T1000 (cell line): ENCODE data around the gene RIPK4.

ENCODE experiments used
- DNase-seq: peaks from one replicate; lab custom pipeline; 2025; ENCODE audit warnings: mixed read lengths; lab: John Stamatoyannopoulos, UW

RIPK4 gene

DNA sequence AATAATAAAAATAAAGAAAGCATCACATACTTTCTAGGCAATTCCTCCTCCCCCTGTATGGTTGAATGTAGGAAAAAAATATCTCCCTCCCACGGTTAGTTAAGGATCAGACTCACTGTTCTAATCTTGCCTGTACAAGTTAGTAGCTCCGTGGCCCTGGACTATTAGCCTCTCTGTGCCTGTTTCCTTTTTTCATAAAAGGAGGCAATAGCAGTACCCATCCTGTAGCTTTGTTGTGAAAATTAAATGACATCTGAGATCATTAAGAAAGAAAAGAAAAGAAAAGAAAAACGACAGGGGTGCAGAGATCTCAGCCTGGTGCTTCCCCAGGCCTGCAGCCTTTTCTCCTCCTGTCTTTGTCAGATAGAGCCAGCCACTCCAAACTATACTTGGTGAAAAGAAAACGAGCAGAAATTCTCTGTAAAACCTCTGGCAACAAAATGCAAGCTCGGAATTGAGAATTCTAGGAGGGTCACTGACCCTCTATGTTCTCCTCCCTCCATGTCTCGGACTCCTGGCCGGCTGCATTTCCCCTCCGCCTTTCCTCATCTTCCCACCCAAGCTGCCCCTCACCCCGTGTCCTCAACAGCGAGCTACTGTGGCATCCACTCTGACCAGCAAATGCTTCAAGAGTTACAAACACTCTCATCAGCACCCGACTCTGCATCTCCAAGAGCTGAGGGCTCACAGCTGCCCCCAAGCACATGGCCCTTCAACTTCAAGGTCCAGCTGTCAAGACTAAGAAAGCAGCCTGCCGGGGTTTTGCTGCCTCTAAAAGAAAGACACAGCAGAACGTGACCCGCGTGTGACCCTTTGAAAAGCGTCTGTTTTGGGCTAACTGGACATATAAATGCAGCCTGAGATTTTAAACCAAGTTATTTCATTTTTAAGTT lies 13.6 kb downstream of the RIPK4 start:
- DNase-seq, result no peak

DNA sequence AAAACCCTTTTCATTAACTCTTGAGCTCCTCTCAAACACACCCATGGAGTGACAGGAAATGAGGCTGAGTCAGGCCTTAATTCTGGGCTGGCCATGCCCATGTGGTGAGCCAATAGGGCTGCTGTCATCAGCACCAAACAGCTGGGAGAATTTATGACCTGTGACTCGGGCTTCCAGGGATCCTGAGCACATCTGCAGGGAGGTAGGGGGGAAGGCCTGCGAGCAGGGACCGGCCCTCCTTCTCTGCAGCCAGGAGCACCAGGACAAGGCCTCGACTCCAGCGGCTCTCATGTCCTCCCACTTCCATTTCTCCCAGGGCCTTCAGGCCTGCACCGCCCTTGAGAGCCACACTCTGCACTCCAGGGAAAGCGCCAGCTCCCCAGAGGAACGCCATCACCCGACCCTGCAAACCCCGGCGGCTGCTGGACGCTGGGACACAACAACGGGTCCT lies 14.6 kb downstream of the RIPK4 start:
- peak; percentile 34 for DNase-seq

DNA sequence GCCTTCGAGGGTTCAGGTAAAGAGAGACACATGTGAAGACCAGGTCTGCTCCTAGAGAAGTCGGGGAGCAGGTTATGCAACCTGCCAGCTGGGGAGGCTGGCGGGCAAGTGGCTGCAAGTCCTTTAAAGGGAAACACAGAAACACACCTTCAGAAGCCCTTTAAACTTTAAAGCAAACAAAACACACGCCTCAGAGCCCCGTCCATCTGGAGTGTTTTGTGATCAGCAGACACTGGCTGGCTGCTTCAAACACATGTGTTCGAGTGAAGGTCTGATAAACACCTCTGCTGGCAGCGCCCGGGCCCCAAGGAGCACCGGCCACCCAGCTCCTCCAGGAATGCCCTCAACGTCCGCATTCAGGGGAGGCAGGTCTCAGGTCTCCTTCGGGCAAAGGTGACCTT lies 15.2 kb downstream of the RIPK4 start:
- no peak for DNase-seq

DNA sequence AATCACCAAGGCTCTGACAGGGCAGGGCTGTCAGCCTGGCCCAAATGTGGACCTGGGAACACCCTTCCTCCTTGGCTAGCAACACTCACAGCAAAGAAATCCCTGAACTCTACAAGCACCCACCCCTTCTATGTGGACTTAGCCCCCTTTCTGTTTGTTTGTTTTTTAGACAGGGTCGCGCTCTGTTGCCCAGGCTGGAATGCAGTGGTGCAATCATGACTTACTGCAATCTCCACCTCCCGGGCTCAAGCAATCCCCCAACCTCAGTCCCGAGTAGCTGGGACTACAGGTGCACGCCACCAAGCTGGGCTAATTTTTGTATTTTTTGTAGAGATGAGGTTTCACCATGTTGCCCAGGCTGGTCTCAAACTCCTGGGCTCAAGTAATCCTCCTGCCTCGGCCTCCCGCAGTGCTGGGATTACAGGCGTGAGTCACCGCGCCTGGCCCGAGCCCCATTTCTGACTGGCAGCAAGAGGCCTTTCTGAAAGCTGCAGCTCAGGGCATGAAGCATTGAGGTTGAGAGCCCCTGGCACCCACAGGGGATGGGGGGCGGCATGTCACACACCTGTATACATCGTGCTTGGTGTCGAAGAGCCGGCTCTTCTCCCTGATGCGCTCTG lies 16.2 kb downstream of the RIPK4 start:
- DNase-seq, result no peak

DNA sequence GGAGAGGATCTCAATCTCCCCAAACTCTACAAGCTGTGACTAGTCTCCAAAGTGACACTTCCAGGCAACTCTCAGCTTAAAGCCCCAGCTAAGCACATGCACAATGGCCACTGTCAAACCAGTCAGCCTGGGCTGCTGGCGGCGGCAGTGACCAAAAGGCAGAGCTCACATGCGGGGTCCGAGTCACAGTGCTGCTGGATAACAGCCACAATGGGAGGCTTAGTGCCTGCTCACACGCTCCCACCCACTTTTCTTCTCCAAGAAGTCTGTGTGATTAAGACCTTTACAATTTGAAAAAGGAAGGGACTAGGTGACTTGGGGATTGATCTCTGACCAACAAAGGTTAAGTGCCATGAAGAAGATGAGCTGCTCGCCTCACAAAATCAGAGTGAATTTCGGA lies 16.8 kb downstream of the RIPK4 start:
- no peak for DNase-seq

DNA sequence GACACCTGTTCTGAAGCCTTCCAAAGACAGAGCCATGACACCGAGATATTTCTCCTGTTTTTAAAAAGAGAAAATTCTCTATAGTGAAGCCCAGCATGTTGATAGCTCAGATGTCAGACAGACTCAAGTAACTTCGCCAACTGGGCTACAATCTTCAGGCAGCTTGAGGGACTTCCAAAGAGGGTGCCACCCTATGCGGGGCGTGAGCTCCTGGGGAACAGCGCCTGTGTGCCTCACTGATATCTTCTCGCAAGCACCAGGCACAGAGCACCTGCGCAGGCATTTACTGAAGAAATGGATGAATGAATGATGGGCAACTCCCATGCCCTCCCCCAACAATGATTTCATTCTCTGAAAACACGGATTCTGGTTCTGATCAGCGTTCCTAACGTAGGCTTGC lies 17.6 kb downstream of the RIPK4 start:
- DNase-seq, result no peak

DNA sequence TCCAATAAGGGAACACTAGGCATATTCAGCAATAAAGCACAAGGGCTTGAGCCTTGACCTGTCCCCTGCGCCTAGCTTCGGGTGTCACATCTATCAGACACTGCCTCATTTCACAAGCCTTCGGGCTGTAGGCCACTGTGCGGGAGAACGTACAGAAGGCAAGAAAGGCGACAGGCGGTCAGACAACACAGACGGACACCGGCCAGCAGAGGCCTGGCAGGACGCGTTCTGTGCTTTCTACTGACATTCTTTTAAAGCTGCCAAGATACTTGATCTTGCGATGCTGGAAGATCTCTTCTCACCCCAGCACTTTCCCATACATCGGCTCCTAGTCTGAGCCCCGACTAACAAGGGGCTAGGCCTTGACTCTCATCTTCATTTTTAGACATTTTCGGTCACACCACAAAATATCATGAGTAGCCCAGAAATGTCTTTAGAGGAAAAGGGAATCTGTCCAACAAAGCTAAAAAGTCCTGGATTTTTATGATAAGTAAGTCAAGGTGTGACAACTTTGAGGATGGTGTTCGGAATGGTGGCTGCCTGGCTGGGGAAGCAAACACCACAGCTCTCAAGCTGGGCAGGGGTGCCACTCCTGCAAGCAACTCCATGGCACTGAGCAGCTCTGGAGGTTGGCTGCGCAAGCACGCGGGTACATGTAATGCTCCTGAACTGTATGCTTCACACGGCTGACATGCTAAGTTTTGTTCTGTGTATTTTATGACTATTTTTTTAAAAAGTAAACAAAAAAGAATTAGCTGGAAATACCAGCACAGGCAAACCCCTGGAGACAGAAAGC lies 18.7 kb downstream of the RIPK4 start:
- no peak for DNase-seq

DNA sequence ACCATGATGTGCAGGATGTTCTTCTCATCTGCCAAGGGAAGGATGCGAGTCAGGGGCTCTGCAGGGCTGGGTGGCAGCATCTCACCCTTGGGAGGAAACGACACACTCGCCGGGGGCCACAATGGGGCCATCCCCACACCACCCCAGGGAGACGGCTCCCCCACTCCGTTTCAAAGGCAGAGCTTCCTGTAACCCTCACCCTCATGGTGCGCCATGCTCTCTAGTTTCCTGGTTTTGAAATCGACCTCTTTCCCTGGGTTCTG lies 20.2 kb downstream of the RIPK4 start:
- no peak for DNase-seq

DNA sequence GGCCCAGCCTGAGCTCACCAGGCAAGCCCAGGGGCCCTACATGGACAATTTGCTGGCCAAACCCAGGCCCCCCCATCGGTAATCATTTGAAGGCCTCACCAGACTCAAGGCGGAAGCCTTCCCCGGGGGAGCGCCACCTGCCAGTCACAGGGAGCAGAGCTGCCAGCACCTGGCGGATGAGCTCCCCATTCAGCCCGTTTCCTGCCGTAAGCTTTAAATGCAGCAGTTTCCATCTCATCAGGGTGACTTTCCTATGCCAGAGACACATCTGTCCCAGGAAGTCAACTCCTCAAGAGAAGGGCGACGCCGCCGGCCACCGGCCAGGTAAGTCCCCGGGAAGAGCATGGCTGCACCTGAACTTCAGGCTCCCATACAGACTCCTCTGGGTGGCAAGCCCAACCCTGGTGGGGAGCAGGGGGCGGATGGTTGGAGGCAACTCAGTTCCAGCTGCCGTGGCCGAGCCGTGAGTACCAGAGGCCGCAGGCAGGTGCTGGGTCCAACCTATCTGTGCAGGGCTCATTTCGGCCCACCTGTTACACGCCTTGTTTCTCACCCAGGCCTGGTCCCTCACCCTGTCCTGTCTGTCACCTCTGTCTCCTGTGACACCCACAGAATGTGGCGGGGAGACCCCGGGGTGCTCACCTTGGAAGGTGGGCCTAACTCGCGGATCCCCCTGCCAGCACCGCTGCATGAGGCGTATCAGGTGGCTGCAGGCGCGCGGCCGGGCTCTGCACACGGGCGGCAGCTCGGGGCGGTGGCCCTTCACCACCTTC lies 20.7 kb downstream of the RIPK4 start:
- DNase-seq, result no peak

DNA sequence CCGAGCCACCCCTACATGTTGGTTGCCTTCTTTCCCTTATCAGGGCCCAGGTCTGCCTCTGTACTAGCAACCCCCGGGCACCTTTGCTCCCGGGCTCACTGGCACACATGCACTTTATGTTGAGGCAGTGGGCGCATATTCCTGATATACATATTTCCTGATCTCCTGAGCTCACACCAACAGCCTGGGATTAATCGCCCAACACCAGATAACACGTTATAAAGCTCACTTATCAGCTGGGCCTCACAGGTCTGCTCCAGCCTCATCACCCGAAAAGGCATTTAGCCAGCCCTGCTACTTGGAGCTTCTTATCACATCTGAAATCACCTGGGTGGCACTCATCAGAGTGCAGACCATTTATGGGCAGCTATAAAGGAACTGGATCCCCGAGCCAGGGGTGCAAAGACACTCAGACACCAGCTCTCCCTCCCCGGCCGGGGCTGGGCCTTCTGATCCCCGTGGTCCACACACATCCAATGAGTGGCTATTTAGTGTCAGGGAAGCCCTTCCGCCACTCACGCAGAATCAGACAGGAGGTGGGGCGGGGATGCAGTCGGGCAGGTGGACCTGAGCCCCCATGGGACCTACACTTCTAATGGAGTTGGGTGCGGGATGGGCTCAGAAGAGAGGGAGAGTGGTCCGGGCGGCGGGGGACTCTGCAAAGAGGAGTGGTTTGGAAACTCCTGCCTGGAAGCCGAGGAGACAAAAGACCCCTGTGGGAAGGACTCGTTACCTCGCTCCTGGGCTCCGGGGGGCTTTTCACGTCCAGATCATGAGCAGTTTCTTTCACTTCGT lies 21.6 kb downstream of the RIPK4 start:
- DNase-seq, result no peak

DNA sequence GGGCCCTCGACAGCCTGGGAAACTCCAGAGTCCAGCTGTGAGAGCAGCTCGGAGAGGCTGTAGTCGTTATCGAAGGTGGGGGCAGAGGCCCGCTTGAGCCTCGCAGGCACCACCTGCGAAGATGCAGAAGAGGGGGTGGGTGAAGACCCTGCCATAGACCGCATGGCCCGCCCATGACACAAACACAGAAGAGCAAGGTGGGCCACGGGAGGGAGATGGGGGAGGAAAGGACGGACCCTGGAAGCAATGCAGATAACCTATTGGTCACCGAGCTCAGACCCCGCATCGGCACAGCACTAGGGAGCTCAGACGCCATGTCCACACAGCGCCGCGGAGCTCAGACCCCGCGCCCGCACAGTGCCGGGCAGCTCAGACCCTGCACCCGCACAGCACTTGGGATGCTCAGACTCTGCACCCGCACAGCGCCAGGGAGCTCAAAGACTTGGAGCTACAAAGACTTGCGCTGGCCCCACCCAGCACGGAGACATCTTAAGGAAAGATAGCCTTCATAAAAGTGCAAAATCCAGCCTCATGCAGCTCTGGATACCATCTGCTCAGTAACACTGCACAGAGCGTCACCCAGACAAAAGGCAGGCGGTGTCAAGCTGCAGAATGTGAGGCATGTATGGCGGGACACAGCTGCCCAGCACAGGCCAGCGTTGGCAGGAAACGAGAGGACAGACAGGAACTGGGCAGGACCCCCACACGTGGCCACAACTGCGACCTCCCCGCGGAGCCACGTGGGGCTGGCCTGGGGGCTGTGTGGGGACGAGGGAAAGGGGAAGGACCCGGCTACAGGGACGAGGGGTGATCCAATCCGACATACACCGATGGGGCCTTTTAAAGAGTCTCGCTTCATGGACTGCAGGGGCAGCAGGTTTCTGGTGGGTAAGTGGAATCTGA lies 22.6 kb downstream of the RIPK4 start:
- DNase-seq, result no peak

DNA sequence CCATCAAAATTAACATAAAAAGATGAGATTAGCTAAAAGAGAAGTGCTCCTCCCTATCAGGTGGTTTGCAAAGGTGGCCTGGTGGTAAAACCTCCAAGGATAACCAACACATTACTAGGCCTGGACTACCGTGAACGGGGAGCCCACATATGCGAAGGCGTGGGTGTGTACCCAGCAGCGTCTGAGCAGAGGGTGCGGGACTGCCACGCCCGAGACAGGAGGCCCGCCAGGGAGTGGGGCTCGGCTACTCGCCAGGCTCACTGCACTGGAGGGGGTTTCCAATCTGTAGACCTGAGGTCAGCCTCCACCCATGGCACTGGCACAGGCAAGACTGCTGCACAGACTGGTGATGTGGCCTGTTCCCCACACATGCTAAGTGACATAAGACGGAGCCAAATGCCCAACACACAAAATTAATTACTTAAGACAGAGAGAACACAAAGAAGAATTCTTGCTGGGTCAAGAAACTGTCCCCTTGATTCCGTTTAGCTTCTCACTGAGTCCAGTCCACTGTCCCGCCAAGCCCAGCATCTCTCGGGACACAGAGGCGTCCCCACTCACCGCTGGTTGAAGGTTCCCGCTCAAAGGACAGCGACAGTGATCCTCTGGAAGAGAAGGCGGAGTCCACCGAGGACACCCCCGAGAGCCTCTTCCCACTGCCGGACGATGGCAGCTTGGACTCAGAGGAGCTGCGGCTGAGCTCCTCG lies 23.4 kb downstream of the RIPK4 start:
- no peak for DNase-seq

DNA sequence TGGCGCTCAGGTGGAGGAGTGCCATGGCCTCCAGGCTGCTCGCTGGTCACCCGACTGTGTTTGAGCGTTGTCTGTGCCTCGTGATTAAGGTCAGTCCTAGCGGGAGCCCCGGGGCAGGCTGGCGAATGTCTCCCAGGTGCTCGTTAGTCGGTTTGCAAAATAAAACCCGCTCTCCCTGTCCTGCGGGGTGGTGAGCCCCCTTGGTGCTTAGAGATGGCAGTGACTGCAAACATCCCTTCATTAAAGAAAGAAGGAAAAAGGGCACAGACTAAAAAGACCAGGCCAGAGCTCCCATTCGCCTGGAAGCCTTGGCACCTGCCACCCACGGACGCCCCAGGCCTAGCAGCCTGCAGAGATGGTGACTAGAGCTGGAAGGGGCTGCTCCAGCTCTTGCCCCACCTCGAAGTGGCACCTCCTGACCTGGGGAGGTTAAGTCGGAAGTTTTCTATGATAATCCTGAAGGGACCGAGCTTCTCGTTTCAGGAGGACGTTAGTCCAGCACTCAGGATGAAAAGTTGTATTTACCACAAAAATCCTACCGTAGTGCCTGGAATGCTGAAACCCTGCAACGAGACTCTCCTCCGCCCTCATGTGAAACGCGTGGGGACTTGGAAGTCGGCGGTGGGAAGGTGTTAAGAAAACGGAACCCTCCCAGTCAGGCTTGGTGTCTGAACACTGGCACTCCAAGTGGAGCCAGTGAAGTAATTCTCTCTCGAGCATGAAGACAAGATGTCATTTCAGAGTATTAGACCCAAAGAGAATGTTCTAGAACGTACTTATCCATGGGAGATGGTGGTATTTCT lies 24.6 kb downstream of the RIPK4 start:
- DNase-seq, result no peak

DNA sequence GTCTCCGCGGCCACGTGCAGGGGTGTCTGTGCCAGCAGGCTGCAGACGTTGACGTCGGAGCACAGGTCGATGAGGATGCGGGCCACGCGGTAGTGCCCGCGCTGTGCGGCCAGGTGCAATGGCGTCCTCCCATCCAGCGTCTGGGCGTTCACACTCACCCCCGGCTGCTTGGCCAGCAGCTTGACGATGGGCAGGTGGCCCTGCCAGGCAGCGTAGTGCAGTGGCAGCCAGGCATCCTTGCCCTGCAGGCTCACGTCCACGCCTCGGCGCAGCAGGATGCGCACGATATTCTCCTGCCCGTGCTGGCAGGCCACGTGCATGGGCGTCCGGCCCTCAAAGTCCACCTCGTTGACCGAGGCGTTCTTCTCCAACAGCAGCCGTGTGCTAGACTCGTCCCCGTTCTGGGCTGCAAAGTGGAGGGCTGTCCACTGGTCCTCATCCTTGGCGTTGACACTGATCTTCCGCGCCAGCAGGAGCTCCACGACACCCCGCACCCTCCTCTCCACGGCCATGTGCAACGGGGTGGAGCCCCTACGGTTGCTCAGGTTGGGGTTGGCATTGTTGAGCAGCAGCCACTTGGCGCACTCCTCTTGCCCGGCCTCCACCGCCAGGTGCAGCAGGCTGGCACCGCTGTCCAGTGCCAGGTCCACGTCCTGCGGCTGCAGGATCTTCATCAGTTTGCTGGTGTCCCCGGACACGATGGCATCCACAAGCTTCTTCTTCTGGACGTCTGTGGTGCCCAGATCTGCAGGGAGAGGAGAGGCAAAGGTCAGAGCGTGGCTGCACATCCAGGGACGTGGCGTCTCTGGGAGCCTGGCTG lies 25.4 kb downstream of the RIPK4 start:
- DNase-seq, result no peak

DNA sequence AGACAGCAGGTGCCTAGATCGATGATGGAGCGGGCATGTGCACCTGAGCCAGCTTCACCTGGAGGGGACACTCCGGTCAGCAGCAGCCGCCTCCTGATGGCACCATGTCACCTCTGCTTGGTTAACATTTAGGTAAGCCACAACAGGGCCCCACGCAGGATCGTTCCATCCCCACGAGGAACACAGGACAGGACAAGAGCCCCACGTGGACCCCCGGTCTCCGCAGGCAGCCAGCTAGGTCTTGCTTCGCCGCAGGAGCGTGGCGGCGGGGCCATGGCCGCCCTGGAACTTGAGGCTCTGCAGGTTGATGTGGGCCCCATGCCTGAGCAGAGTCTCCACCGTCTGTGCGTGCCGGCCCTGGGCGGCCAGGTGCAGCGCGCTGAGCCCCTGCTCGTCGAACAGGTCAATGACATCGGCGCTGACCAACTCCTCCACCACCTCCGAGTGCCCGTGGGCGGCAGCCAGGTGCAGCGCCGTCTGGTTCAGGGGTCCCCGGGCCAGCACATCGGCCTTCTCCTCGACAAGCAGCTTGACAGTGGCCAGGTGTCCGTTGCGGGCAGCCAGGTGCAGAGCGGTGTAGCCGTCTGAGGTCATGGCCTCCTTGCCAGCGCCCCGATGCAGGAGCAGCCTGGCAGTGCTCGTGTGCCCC lies 26.1 kb downstream of the RIPK4 start:
- DNase-seq, result no peak

DNA sequence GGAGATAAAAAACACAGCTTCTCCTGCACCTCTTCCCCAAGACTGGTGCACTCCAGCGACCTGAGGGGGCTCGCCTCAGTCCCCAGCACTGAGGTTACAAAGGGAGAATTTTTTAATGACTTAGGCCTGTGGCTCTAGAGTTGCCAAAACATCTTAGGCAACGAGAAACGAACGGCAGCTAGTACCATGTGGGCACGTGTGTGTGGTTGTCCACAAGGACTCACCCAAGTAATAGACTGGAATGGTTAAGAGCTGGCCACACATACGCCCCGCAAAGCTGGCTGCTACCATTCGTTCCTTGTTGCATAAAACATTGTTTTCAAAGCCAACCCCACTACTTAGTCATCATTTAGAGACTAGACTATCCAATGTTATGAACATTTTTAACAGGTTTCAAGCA lies 26.9 kb downstream of the RIPK4 start:
- no peak for DNase-seq

DNA sequence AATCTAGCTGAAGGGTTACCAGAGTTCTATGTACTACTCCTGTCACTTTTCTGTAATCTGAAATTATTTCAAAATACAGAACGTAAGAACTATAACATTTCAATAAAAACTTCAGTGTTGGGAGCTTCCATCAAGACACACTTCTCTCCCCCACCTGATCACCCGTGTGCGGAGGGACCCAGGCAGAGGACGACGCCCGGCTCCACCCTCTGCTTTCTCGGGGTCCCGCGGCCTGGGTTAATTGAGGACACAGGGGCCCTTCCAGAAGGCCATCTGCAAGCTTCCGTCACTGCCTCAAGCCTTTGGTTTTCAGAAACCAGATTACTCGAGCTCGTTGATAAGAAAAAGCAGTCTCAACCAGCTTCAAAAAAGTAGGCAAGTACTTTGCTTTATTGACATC lies 27.8 kb downstream of the RIPK4 start:
- no peak for DNase-seq
